ENCODE measurements around the gene EEFSEC. TPM values are rescaled to one million over a fixed set of nuclear protein-coding genes. Genes with fewer than 3 reads are reported as not detected.

The EEFSEC gene
- total RNA-seq, 4 donors from 2014 or later: 11.7 to 23.0 (median 14.9) TPM

GRCh38 chr3:128344052-128344735 is 190.9 kb downstream of the EEFSEC start:
- no peak for TF ChIP-seq CTCF (IDR thresholded peaks at IDR 0.05)
- DNase-seq (ENCODE audit: low spot score) (no peak), ATAC-seq (ENCODE audit: low FRiP score) (no peak)

GRCh38 chr3:128345196-128345595 is 191.9 kb downstream of the EEFSEC start:
- no peak for TF ChIP-seq CTCF (IDR thresholded peaks at IDR 0.05)
- no peak for ATAC-seq (ENCODE audit: low FRiP score)
- no peak for DNase-seq (ENCODE audit: low spot score)

GRCh38 chr3:128346562-128346961 is 193.3 kb downstream of the EEFSEC start:
- no peak for TF ChIP-seq CTCF (IDR thresholded peaks at IDR 0.05)
- ATAC-seq (ENCODE audit: low FRiP score): no peak
- DNase-seq (ENCODE audit: low spot score): no peak

DNA sequence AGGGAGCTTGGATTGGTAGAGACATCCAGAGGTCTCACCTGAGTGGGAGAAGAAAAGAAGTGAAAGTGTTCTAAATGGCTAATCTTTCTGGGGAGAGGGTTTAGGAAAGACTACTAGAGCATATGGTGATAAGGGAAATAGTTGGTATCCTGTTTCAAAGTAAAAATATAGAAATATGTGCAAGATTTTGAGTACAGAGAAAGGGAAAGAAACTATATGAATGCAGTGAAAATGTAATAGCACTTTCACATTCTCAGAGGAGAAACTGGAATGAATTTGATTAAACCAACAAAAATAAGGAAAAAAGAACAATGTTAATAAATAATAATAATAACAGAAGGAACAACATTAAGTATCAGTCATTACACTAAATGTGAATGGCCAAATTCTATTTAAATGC is 194.0 kb downstream of the EEFSEC start:
- DNase-seq (ENCODE audit: low spot score): no peak
- no peak for TF ChIP-seq CTCF (IDR thresholded peaks at IDR 0.05)
- ATAC-seq (ENCODE audit: low FRiP score): no peak

GRCh38 chr3:128348075-128348474 is 194.8 kb downstream of the EEFSEC start:
- no peak for ATAC-seq (ENCODE audit: low FRiP score)
- DNase-seq (ENCODE audit: low spot score): no peak
- TF ChIP-seq CTCF (IDR thresholded peaks at IDR 0.05): no peak

- no peak for TF ChIP-seq CTCF (IDR thresholded peaks at IDR 0.05)
- DNase-seq (ENCODE audit: low spot score): no peak
- ATAC-seq (ENCODE audit: low FRiP score): no peak
Observed at GRCh38 chr3:128348805-128349531, 195.7 kb downstream of the EEFSEC start.
